ENCODE results near the gene INTS1.

DNA sequence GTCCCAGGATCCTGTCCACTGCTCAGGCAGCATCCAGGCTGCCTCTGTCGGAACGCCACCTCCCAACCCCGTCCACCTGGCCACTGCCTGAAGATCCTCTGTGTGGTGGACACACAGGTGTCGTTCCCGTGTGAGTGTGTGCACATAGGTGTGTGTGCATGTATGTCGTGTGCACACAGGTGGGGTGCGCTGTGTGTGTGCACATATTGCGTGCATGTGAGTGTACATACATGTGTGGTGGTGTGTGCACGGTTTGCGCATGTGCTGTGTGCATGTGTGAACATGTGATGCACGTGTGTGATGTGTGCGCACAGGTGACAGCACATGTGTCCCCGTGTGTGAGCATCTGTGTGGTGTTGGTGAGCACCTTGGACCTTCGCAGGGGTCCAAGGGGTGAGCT, 44.8 kb upstream of the INTS1 start:
- TF ChIP-seq, protein P1, sequence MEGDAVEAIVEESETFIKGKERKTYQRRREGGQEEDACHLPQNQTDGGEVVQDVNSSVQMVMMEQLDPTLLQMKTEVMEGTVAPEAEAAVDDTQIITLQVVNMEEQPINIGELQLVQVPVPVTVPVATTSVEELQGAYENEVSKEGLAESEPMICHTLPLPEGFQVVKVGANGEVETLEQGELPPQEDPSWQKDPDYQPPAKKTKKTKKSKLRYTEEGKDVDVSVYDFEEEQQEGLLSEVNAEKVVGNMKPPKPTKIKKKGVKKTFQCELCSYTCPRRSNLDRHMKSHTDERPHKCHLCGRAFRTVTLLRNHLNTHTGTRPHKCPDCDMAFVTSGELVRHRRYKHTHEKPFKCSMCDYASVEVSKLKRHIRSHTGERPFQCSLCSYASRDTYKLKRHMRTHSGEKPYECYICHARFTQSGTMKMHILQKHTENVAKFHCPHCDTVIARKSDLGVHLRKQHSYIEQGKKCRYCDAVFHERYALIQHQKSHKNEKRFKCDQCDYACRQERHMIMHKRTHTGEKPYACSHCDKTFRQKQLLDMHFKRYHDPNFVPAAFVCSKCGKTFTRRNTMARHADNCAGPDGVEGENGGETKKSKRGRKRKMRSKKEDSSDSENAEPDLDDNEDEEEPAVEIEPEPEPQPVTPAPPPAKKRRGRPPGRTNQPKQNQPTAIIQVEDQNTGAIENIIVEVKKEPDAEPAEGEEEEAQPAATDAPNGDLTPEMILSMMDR (conservative IDR thresholded peaks at IDR 0.05; ENCODE audit: low read depth in 2 of 2): no peak
- TF ChIP-seq EZH2phosphoT487 (IDR thresholded peaks at IDR 0.05; ENCODE audit: unreplicated experiment) (no peak), EZH2 (IDR thresholded peaks at IDR 0.05; ENCODE audit: low read depth, unreplicated experiment) (no peak), POLR2AphosphoS5 (IDR thresholded peaks at IDR 0.05; ENCODE audit: low read depth) (no peak), CREB1 (CRISPR knock-in tag; IDR thresholded peaks at IDR 0.05; ENCODE audit: low read depth) (no peak), JUNB (IDR thresholded peaks at IDR 0.05; ENCODE audit: unreplicated experiment) (no peak)
- TF ChIP-seq, protein P2, sequence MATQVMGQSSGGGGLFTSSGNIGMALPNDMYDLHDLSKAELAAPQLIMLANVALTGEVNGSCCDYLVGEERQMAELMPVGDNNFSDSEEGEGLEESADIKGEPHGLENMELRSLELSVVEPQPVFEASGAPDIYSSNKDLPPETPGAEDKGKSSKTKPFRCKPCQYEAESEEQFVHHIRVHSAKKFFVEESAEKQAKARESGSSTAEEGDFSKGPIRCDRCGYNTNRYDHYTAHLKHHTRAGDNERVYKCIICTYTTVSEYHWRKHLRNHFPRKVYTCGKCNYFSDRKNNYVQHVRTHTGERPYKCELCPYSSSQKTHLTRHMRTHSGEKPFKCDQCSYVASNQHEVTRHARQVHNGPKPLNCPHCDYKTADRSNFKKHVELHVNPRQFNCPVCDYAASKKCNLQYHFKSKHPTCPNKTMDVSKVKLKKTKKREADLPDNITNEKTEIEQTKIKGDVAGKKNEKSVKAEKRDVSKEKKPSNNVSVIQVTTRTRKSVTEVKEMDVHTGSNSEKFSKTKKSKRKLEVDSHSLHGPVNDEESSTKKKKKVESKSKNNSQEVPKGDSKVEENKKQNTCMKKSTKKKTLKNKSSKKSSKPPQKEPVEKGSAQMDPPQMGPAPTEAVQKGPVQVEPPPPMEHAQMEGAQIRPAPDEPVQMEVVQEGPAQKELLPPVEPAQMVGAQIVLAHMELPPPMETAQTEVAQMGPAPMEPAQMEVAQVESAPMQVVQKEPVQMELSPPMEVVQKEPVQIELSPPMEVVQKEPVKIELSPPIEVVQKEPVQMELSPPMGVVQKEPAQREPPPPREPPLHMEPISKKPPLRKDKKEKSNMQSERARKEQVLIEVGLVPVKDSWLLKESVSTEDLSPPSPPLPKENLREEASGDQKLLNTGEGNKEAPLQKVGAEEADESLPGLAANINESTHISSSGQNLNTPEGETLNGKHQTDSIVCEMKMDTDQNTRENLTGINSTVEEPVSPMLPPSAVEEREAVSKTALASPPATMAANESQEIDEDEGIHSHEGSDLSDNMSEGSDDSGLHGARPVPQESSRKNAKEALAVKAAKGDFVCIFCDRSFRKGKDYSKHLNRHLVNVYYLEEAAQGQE (IDR thresholded peaks at IDR 0.05; ENCODE audit: unreplicated experiment): no peak
- TF ChIP-seq, protein P3, sequence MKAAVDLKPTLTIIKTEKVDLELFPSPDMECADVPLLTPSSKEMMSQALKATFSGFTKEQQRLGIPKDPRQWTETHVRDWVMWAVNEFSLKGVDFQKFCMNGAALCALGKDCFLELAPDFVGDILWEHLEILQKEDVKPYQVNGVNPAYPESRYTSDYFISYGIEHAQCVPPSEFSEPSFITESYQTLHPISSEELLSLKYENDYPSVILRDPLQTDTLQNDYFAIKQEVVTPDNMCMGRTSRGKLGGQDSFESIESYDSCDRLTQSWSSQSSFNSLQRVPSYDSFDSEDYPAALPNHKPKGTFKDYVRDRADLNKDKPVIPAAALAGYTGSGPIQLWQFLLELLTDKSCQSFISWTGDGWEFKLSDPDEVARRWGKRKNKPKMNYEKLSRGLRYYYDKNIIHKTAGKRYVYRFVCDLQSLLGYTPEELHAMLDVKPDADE (IDR thresholded peaks at IDR 0.05): no peak

Measured in GM23338 (cell line).